GM18505 (cell line): Measurements from ENCODE around the gene IGSF3.

Experiments used
- ATAC-seq: cut with Tn5 transposase; IDR thresholded peaks from one replicate; pipeline ENCODE4 v1.9.1; 2021; ENCODE audit not compliant: unreplicated experiment
- POLR2A ChIP-seq: IDR thresholded peaks from 4 replicates; pipeline ENCODE4 v1.6.1; 2011; ENCODE audit warnings: borderline replicate concordance; ENCODE audit not compliant: insufficient read depth, insufficient read length; ENCODE audit errors: extremely low read depth

The IGSF3 gene

DNA sequence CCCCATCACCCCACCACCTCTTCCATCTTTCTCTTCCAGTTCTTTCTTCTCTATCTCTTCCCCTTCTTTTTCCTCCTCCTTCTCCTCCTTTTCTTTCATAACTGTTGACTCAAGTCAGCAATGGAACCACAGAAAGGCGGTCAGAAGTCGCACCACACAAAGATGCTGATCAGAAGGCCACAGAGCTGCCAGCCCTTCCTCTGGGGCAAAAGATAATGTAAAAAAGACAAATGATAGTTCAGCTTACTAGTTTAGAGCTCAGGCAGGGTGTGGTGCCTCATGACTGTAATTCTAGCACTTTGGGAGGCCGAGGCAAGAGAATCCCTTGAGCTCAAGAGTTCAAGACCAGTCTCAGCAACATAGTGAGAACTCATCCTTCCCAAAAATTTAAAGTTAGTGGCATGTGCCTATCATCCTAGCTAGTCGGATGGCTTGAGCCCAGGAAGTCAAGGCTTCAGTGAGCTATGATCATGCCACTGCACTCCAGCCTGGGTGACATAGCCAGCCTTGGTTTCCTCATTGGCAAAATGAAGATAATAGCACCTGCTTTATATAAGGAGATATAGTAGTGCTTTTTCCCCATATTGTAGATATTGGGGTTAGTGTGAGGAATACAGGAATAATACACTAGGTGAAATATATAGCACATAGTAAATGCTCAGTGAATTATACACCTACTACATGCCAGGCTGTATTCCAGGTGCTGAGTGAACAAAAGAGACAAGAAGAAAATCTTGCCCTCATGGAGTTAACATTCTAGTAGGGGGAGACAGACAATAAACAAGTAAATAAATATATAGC lies 12.5 kb upstream of the IGSF3 start:
- no peak for TF ChIP-seq POLR2A
- ATAC-seq = no peak

DNA sequence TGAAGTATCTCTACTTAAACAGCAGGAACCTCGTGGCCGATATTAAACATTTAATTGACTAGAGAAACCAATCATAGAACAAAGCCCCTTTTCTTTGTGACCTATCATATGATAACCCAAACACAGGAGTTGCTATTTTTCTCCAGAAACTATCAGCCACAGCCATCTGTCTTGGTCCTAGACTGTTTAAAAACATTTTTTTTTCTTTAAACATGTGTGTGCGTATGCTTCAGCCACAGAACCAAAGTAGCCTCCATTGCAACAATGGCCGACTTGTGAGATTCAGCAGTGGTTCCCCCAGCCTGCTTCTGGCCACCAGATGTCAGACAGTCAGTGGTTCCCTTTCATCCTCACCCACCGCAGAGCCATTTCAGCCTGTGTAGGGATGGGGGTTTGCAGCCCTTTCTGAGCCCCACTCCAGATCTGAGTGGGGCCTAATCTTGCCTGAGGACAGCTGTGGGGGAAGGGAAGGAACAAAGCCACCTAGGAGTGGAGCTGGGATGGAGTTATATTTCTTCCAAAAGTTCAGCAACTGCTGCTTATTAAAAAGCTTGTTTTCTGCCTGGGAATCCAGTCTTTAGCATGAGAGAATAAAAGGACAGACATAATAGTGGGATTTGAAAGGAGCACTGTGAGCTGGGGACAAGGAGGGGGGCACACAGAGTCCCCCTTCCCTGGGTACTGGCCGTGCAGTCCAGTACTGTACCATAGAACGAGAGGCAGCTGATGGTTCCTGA lies 11.7 kb upstream of the IGSF3 start:
- ATAC-seq = no peak
- TF ChIP-seq POLR2A = no peak

DNA sequence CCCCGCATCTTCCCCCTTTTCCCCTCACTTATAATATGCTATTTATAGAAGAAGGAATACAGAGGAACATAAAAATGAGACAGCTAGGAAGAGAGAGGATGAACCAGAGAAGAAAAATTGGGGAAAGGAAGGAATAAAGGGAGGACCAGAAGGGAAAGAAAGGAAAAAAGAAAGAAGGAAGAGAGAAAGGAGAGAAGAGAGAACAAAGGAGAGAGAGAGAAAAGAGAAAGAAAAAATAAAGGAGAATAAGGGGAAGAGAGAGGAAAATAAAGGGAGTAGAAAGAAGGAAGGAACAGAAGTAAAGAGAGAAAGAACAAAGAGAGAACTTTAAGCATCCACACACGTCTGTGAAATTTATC lies 11.2 kb upstream of the IGSF3 start:
- TF ChIP-seq POLR2A = no peak

DNA sequence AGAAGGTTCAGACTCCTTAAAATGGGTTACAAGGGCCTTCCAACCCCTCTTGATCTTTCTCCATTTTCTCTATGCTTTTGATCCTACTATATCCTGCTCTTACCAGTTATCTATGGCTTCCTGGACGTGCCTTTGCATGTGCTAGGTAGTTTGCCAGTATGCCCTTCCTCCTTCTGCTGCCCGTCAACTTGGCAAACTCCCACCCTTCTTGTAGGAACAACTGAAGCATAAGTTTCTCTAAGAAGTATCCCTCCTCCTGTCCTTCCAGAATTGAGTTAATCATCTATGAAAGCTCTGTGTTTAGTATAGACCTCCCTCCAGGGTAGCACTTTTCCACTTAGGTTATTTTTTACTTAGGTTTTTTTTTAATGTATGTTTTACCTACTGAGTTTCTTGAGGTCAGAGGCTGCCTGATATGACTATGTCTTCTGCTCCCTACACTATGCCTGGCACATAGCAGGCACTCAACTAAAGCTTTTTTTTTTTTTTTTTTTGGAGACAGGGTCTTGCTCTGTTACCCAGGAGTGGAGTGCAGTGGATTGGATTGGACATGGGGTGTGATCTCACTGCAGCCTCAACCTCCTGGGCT lies 10.0 kb upstream of the IGSF3 start:
- no peak for TF ChIP-seq POLR2A
- ATAC-seq = no peak

More for the DNA sequence above, 11.2 kb upstream of the IGSF3 start:
- no peak for ATAC-seq

DNA sequence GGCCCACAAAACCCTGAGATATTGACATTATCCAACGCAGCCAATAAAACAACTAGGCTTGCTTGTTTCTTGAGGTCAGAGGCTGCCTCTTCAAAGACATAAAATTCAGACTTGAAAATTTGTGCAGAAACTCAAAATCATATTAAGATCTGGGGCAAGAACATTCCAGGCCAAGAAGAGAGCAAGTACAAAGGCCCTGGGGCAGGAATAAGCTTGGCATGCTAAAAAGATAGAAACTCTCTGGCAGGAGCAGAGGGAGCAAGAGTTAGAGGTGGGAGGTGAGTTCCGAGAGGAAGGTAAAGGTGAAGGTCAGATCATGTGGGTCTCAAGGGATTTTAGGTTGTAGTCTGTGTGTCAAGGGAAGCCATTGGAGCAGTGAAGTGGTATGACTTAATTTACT lies 8.8 kb upstream of the IGSF3 start:
- ATAC-seq = no peak
- no peak for TF ChIP-seq POLR2A

DNA sequence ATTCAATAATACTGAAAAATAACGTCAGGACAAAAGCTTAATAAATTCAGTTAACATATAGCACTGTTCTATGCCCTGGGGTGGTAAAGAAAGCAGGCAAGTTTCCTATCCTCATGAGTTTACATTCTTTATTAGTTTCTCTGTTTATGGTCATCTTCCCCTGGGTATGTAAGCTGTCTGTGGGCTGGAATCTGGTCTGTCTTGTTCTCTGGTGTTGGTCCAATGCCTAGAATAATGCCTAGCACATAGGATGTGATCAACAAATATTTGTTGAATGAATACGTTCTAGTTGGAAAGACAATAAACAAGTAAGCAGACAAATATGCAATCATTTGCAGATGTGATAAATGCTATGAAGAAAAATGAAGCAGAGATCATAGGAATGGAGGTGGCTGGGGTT lies 7.2 kb upstream of the IGSF3 start:
- no peak for TF ChIP-seq POLR2A
- no peak for ATAC-seq

DNA sequence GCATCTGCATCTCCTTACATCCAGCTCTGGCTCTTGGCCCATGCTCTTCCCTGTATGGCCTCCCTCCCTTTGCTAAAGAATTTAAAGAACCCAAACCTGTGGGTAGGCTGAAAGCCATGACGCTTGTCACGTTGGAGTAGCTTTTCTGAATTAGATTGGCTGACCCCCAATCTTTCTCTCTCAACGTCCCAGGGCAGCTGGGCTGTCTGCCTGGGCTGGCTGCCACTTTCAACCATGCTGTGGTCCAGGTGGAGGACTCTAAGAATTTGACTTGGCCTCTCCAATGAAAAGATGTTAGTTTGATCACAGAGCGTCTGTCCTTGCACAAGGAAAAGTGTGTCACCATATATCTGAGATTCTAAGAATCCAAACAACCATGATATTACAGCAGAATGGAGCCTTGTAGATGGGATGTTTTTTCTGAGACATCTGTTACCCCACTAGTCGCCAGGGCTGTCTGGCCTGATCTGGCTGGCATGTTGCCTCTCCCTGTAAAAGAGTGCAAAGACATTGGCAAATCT lies 6.5 kb upstream of the IGSF3 start:
- no peak for TF ChIP-seq POLR2A
- no peak for ATAC-seq

DNA sequence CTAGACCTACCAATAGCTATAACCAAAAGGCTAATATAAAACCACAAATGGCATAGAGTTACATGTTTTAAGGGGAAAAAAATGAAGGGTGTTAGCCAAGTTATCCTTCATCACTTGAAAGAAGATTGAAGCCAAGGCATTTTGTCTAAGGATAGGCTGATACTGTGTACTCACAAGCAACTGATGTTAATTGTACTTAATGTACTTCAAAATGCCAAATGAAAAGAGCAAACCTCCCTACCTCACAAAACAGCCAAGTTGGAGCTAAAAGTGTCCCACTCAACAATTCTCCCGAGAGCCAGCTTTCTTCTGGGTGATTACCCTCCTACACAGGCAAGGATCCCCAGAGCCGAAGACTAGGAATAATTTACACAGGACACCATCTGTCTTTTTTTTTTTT lies 4.4 kb upstream of the IGSF3 start:
- no peak for ATAC-seq
- no peak for TF ChIP-seq POLR2A

DNA sequence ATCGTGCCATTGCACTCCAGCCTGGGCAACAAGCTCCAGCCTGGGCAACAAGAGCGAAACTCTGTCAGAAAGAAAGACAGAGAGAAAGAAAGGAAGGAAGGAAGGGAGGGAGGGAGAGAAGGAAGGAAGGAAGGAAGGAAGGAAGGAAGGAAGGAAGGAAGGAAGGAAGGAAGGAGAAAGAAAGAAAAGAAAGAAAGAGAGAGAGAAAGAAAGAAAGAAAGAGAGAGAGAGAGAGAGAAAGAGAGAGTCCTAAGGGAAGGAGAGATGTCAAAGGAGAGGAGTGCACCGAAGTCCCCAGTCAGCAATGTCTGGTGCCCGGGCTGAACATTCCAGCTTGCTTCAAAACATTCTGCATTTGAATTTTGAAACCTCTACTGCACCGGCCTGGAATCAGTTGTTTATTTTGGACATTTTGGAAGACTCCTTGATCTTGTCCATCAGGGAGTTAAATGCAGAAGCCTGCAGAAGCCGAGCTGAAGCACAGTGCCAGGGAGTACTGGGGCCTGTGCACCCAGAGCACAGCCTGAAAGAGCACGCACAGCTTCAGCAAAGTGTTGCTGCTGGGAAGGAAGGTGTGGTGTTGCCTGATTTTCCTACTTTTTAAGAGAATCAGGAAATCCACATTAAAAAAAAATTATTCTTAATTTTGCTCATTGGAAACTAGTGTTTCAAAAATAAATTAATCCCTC lies 3.7 kb upstream of the IGSF3 start:
- no peak for ATAC-seq
- no peak for TF ChIP-seq POLR2A

DNA sequence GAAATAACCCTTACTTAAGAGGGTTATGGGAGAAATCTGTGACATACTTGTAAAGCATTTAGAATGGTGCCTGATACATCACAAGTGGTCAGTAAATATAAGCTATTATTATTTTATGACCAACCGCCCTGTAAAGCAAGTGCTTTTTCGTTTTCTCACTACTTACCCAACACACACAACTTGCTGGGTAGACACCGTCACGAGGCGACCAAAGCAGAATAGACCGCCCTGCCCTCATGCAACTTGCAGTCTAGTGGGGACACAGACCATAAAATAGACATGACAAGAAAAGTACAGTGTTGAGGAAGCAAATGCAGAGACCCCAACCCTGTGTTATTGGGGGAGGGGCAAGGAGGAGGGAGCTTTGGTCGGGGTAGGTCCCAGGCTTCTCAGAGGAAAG lies 744 bp upstream of the IGSF3 start:
- TF ChIP-seq POLR2A = no peak
- no peak for ATAC-seq

DNA sequence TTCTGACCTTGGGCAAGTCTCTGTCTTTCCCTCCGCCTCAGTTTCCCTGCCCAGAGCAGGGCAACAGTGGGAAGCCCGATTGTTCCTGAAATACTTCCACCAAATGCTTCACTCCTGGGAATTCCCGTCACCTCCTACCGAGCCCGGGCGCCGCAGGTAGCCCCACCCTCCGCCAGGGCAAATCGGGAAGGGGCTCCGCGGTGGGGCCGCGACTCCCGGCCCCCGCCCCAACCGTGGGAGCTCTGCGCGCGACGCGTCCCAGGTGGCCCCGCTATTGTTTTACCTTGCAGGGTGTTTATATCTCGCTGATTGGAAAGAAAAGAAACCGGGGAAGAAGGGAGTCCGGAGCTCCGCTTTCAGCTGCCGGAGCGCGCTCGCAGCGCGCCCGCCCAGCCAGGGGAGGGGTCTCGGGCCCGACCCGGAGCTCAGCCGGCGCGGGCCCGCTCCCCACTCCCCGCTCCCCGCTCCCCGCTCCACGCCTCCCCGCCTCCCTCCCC lies 407 bp downstream of the IGSF3 start:
- TF ChIP-seq POLR2A = no peak
- ATAC-seq = no peak

DNA sequence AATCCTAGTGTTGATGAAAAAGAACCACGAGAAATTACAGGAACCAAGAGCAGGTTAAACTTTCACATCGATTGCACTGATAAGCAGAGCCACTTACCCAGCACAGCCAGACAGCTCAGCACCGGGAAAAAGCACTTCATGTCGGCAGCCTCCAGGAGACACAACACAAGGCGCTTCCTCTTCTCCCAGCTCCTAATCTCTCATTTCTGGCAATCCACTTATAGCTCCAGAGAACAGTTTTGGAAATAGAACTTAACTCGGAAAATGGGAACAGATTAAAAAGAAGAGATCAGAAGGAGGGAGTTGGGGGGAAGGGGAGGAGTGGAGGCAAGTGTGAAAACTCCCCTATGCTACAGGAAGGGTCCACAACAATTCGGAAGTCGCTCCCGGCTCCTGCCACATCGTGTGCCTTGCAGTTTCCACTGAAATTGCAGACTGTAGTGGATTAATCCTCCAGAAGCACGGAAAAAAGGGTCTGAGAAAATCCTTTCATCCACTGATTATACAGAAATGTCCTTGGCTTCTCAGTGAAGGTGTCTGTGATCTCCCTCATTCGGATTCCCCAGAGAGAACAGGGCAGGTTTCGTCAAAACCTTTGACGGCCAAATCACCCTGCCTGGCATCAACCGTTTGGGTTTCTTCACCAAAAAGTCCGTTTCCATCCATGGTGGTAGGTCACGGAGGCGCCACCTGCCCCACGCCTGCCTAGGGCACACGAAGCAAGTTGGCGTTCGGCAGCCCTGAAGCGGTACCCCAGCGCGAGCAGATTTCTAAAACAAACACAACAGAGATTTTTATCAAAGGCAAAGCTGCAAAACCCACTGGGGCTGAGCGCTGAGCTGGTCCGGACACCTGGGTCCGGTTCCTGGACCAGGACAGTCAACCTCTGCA lies 1.1 kb downstream of the IGSF3 start:
- TF ChIP-seq POLR2A = no peak
- no peak for ATAC-seq
